ENCODE data around the gene ATG9B. TPM values are rescaled to one million over a fixed set of nuclear protein-coding genes. Genes with fewer than 3 reads are reported as not detected.

The ATG9B gene
- total and polyA plus RNA-seq, 2 of the 13 experiments (the other 11 are each of a cell fraction or from before 2014, with no cell fraction given): 0.24 TPM; not detected in 1

GRCh38 chr7:151046603-151047573, 22.6 kb upstream of the ATG9B start:
- FAIRE-seq (no peak), ATAC-seq (no peak), DNase-seq (ENCODE audit: low spot score) (no peak)
- CTCF ChIA-PET (ENCODE audit: low intra/inter-chr PET ratio, low total read pairs): no interaction called here
- no peak overlapping the region for H3K9ac ChIP-seq (ENCODE audit: insufficient read depth, low read depth, low read length)
- H3K4me3 ChIP-seq (replicated peaks in 1 of 3; ENCODE audit: insufficient read depth in 1 of 3, low read depth in 2 of 3, low read length in 3 of 3): no peak overlapping the region
- peaks cover 1 to 12% of the 10 kb centered on the region in 2 experiments; a peak in 3 of 5 replicates for H3K27me3 ChIP-seq (ENCODE audit: control insufficient read depth in 1 of 2, insufficient read depth in 2 of 2, low read length in 2 of 2)
- H3K79me2 ChIP-seq (ENCODE audit: insufficient read depth, low read length): no peaks in the 10 kb centered on the region
- POLR2A ChIA-PET: no interaction called here
- no peak overlapping the region for H2AFZ ChIP-seq (ENCODE audit: low read length)
- 81% methylated on average over 13 of the region's 14 CpGs for WGBS (ENCODE audit: low lambda C conversion rate)
- no peaks in the 10 kb centered on the region for H4K20me1 ChIP-seq (ENCODE audit: insufficient read depth, low read length)
- no peaks in the 10 kb centered on the region for H3K9me3 ChIP-seq (ENCODE audit: low read length)
- H3K27ac ChIP-seq (ENCODE audit: extremely low read length, insufficient read depth, low read length): no peak overlapping the region
- H3K4me2 ChIP-seq (ENCODE audit: low read depth, low read length): no peak overlapping the region
- intact Hi-C loops (cut with micrococcal nuclease; ENCODE audit: unreplicated experiment) (no loop called here), in situ Hi-C loops (cut with HindIII; ENCODE audit: extremely low pct_ligation_motif_present, low pct_unique_long_range_greater_than_20kb) (no loop called here)
- BruUV-seq (replicated peaks): no TSS peak
- no peaks in the 10 kb centered on the region for H3K36me3 ChIP-seq (replicated peaks in 1 of 2; ENCODE audit: control insufficient read depth in 1 of 2, insufficient read depth in 2 of 2, low read length in 2 of 2)
- no peaks in the 10 kb centered on the region for H3K4me1 ChIP-seq (ENCODE audit: insufficient read depth, low read length)
- no peak for TF ChIP-seq ZBTB2 (CRISPR knock-in tag; IDR thresholded peaks at IDR 0.05; ENCODE audit: low read depth)
- TF ChIP-seq TOPORS (CRISPR knock-in tag; IDR thresholded peaks at IDR 0.05): no peak
- no peak for TF ChIP-seq ZNF639 (CRISPR knock-in tag; conservative IDR thresholded peaks at IDR 0.05)
- no peak for TF ChIP-seq POGK (CRISPR knock-in tag; conservative IDR thresholded peaks at IDR 0.05)
- TF ChIP-seq ETS1 (CRISPR knock-in tag; IDR thresholded peaks at IDR 0.05): no peak
- TF ChIP-seq ZNF629 (CRISPR knock-in tag; conservative IDR thresholded peaks at IDR 0.05): no peak
- TF ChIP-seq MIER3 (CRISPR knock-in tag; IDR thresholded peaks at IDR 0.05; ENCODE audit: borderline replicate concordance): no peak
- TF ChIP-seq CC2D1A (CRISPR knock-in tag; IDR thresholded peaks at IDR 0.05): no peak
- no peak for TF ChIP-seq ZNF10 (CRISPR knock-in tag; IDR thresholded peaks at IDR 0.05; ENCODE audit: borderline replicate concordance, low read depth)
